ENCODE results near the gene CPTP.
"Not testable (repeated sequence)": the region's sequence is repeated elsewhere in the genome, so short reads cannot be mapped to it uniquely, and the experiment has no call there.

Gene CPTP

GRCh38 chr1:1305300-1306069 is 19.1 kb upstream of the CPTP start:
- in situ Hi-C loops (cut with MboI; ENCODE audit: low sequenced_read_pairs), result no loop called here

- in situ Hi-C loops (cut with MboI; ENCODE audit: low sequenced_read_pairs), result no loop called here
Measured at GRCh38 chr1:1306070-1306660, 18.4 kb upstream of the CPTP start.

GRCh38 chr1:1306661-1307260 is 17.8 kb upstream of the CPTP start:
- in situ Hi-C loops (cut with MboI; ENCODE audit: low sequenced_read_pairs), result no loop called here

GRCh38 chr1:1307261-1307922 is 17.2 kb upstream of the CPTP start:
- in situ Hi-C loops (cut with MboI; ENCODE audit: low sequenced_read_pairs), result no loop called here

- in situ Hi-C loops (cut with MboI; ENCODE audit: low sequenced_read_pairs), result no loop called here
Measured at GRCh38 chr1:1307923-1308755, 16.5 kb upstream of the CPTP start, which contains the start of the genes ACAP3 and PUSL1. ACAP3 (minus strand) TSS chr1:1307930; CDS start chr1:1307815, 115 bp downstream. PUSL1 (plus strand) TSS chr1:1308597; CDS start chr1:1308644, 47 bp downstream.

GRCh38 chr1:1308756-1309250 is 15.8 kb upstream of the CPTP start:
- in situ Hi-C loops (cut with MboI; ENCODE audit: low sequenced_read_pairs), result no loop called here

GRCh38 chr1:1309251-1310108 is 15.1 kb upstream of the CPTP start:
- in situ Hi-C loops (cut with MboI; ENCODE audit: low sequenced_read_pairs), result no loop called here

- in situ Hi-C loops (cut with MboI; ENCODE audit: low sequenced_read_pairs), result no loop called here
Measured at GRCh38 chr1:1310109-1310385, 14.6 kb upstream of the CPTP start.

GRCh38 chr1:1310476-1311053 is 14.0 kb upstream of the CPTP start:
- in situ Hi-C loops (cut with MboI; ENCODE audit: low sequenced_read_pairs), result no loop called here

GRCh38 chr1:1311107-1312104 is 13.2 kb upstream of the CPTP start:
- in situ Hi-C loops (cut with MboI; ENCODE audit: low sequenced_read_pairs), result no loop called here

GRCh38 chr1:1312450-1313314 is 11.9 kb upstream of the CPTP start:
- in situ Hi-C loops (cut with MboI; ENCODE audit: low sequenced_read_pairs), result no loop called here

- in situ Hi-C loops (cut with MboI; ENCODE audit: low sequenced_read_pairs), result no loop called here
Measured at GRCh38 chr1:1313500-1314236, 10.9 kb upstream of the CPTP start.

GRCh38 chr1:1314237-1314586 is 10.4 kb upstream of the CPTP start:
- in situ Hi-C loops (cut with MboI; ENCODE audit: low sequenced_read_pairs), result no loop called here

GRCh38 chr1:1314678-1315335 is 9.8 kb upstream of the CPTP start:
- in situ Hi-C loops (cut with MboI; ENCODE audit: low sequenced_read_pairs), result no loop called here

- in situ Hi-C loops (cut with MboI; ENCODE audit: low sequenced_read_pairs), result no loop called here
Measured at GRCh38 chr1:1315435-1315954, 9.1 kb upstream of the CPTP start.

- in situ Hi-C loops (cut with MboI; ENCODE audit: low sequenced_read_pairs), result not testable (repeated sequence)
Measured at GRCh38 chr1:1316199-1316598, 8.4 kb upstream of the CPTP start.
